Keratinocyte (primary cell): ENCODE results near the gene NF2. TPM values are rescaled to one million over a fixed set of nuclear protein-coding genes. Genes with fewer than 3 reads are reported as not detected.

Source experiments
- DNase-seq: peaks from one replicate; pipeline ENCODE4 v3.0.0-alpha.2; 2011; ENCODE audit warnings: low read depth, missing footprints, low spot score
- FAIRE-seq: peaks from 2 replicates; lab custom pipeline; 2011; peaks lifted over from hg19 to GRCh38; lab: Jason Lieb, UNC
- H2AFZ ChIP-seq: 2 replicates; pipeline ENCODE4 v1.6.0; 2012; ENCODE audit warnings: low read length, control low read depth, inconsistent platforms; ENCODE audit not compliant: control insufficient read depth
- H3K27ac ChIP-seq: 2 replicates; pipeline ENCODE4 v1.5.1; 2011; ENCODE audit warnings: low read length; ENCODE audit not compliant: control insufficient read depth, insufficient read depth
- H3K27me3 ChIP-seq: 3 replicates; pipeline ENCODE4 v1.6.0; 2011; ENCODE audit warnings: low read length; ENCODE audit not compliant: control insufficient read depth, insufficient read depth; ENCODE audit errors: extremely low read depth
- H3K36me3 ChIP-seq, 2 experiments: 2 replicates in 1 of 2; 3 replicates in 1 of 2; pipeline ENCODE4 v1.5.1; 2011; ENCODE audit warnings: low read length in 2 of 2, mild to moderate bottlenecking in 1 of 2; ENCODE audit not compliant: control insufficient read depth in 2 of 2, insufficient read depth in 2 of 2; ENCODE audit errors: extremely low read depth in 1 of 2
- H3K4me1 ChIP-seq: 3 replicates; pipeline ENCODE4 v1.5.1; 2011; ENCODE audit warnings: low read length; ENCODE audit not compliant: control insufficient read depth, insufficient read depth; ENCODE audit errors: extremely low read depth
- H3K4me2 ChIP-seq: 3 replicates; pipeline ENCODE4 v1.6.0; 2011; ENCODE audit warnings: low read depth, low read length; ENCODE audit not compliant: control insufficient read depth, insufficient read depth; ENCODE audit errors: extremely low read depth
- H3K4me3 ChIP-seq, 3 experiments: fragments of 200-600 bp in 1 of 3; sonication (generic) in 1 of 3; 2 replicates in 2 of 3; 3 replicates in 1 of 3; pipeline ENCODE4 v1.5.1; 2011 to 2016; ENCODE audit warnings: low read length in 3 of 3, mild to moderate bottlenecking in 3 of 3, control low read depth in 2 of 3, inconsistent platforms in 1 of 3, low read depth in 1 of 3, mixed read lengths in 1 of 3, mixed run types in 1 of 3, moderate library complexity in 1 of 3; ENCODE audit not compliant: control insufficient read depth in 2 of 3, insufficient read depth in 2 of 3; ENCODE audit errors: extremely low read depth in 1 of 3
- H3K79me2 ChIP-seq: 2 replicates; pipeline ENCODE4 v1.6.0; 2012; ENCODE audit warnings: low read length; ENCODE audit not compliant: control insufficient read depth, insufficient read depth
- H3K9ac ChIP-seq: 3 replicates; pipeline ENCODE4 v1.6.0; 2011; ENCODE audit warnings: low read length; ENCODE audit not compliant: control insufficient read depth, insufficient read depth; ENCODE audit errors: extremely low read depth
- H3K9me1 ChIP-seq: 3 replicates; pipeline ENCODE4 v1.6.0; 2011; ENCODE audit warnings: low read length; ENCODE audit not compliant: control insufficient read depth, insufficient read depth; ENCODE audit errors: extremely low read depth
- H3K9me3 ChIP-seq: 2 replicates; pipeline ENCODE4 v1.5.1; 2012; ENCODE audit warnings: low read depth, low read length; ENCODE audit not compliant: control insufficient read depth
- H4K20me1 ChIP-seq: 3 replicates; pipeline ENCODE4 v1.6.0; 2011; ENCODE audit warnings: low read length; ENCODE audit not compliant: control insufficient read depth, insufficient read depth; ENCODE audit errors: extremely low read depth
- CTCF ChIP-seq, 3 experiments: IDR thresholded peaks in 1 of 3; conservative IDR thresholded peaks in 1 of 3; optimal IDR thresholded peaks in 1 of 3; 2 replicates in 2 of 3; 3 replicates in 1 of 3; pipeline versions ENCODE3 to v1.5.1; 2011; ENCODE audit warnings: low read length in 3 of 3, mild to moderate bottlenecking in 3 of 3, moderate library complexity in 2 of 3, control low read depth in 1 of 3, inconsistent platforms in 1 of 3; ENCODE audit not compliant: insufficient read depth in 2 of 3; ENCODE audit errors: extremely low read depth in 1 of 3
- EZH2 ChIP-seq: IDR thresholded peaks from one replicate; pipeline ENCODE4 v1.6.1; 2012; ENCODE audit warnings: inconsistent platforms, mild to moderate bottlenecking, low read length, moderate library complexity
- dilution Hi-C: fragments of 300-500 bp; cut with MboI; formaldehyde crosslinking; loops from one replicate; pipeline ENCODE4 v1.7.0; 2020; ENCODE audit warnings: low sequenced_read_pairs; ENCODE audit not compliant: extremely low pct_ligation_motif_present
- polyA plus RNA-seq, 5 experiments: library from polyadenylated mRNA; depleted of rRNA in 3 of 5; stranded (reverse) in 3 of 5; stranded (forward) in 1 of 5; unstranded in 1 of 5; fragments of >200 nt; gene quantifications; 1 replicate in 1 of 5; 2 replicates in 3 of 5; 3 replicates in 1 of 5; pipeline versions ENCODE4 v1.2.1 to v1.2.3, GENCODE V29; 2011 to 2012; ENCODE audit warnings: missing spikeins in 2 of 5, low read depth in 1 of 5, low replicate concordance in 1 of 5

Gene NF2
- polyA plus RNA-seq, 1 donor (not counting 4 experiments of a cell fraction or from before 2014, with no cell fraction given) = 50.2 TPM

GRCh38 chr22:29729161-29729560 lies 125.7 kb downstream of the NF2 start:
- Histone ChIP-seq H3K4me3 (no peak overlapping the region), H3K9ac (no peak overlapping the region), H3K79me2 (no peaks in the 10 kb centered on the region), H3K4me1 (peaks cover 3% of the 10 kb centered on the region), H3K36me3 (peaks cover 0 to 2% of the 10 kb centered on the region in 2 experiments), H3K9me3 (no peaks in the 10 kb centered on the region), H3K9me1 (no peaks in the 10 kb centered on the region), H3K27ac (no peak overlapping the region), H3K4me2 (no peak overlapping the region), H4K20me1 (no peaks in the 10 kb centered on the region), H3K27me3 (peaks cover 10% of the 10 kb centered on the region), H2AFZ (no peak overlapping the region)
- dilution Hi-C loops = no loop called here
- FAIRE-seq = no peak
- DNase-seq = no peak
- TF ChIP-seq EZH2 (no peak), CTCF (optimal IDR thresholded peaks at IDR 0.05 in 1 of 3, IDR thresholded peaks at IDR 0.05 in 1 of 3, conservative IDR thresholded peaks at IDR 0.05 in 1 of 3; ENCODE audit: extremely low read depth in 1 of 3, insufficient read depth in 2 of 3, low read length in 3 of 3) (no peak)

GRCh38 chr22:29731058-29731850 lies 127.8 kb downstream of the NF2 start:
- H3K79me2 ChIP-seq = no peaks in the 10 kb centered on the region
- H3K4me3 ChIP-seq = no peak overlapping the region
- H3K27ac ChIP-seq = no peak overlapping the region
- no peak overlapping the region for H3K4me2 ChIP-seq
- H3K27me3 ChIP-seq = no peaks in the 10 kb centered on the region
- TF ChIP-seq EZH2 = no peak
- TF ChIP-seq CTCF (optimal IDR thresholded peaks at IDR 0.05 in 1 of 3, IDR thresholded peaks at IDR 0.05 in 1 of 3, conservative IDR thresholded peaks at IDR 0.05 in 1 of 3; ENCODE audit: extremely low read depth in 1 of 3, insufficient read depth in 2 of 3, low read length in 3 of 3) = no peak
- H3K9me3 ChIP-seq = no peaks in the 10 kb centered on the region
- FAIRE-seq (no peak), DNase-seq (no peak)
- H3K9me1 ChIP-seq = no peaks in the 10 kb centered on the region
- no peak overlapping the region for H2AFZ ChIP-seq
- peaks cover 3% of the 10 kb centered on the region for H3K4me1 ChIP-seq
- no peaks in the 10 kb centered on the region for H4K20me1 ChIP-seq
- peaks cover 0 to 2% of the 10 kb centered on the region in 2 experiments for H3K36me3 ChIP-seq
- H3K9ac ChIP-seq = no peak overlapping the region
- dilution Hi-C loops = no loop called here
